ENCODE data around the gene TRAPPC2L.
"Not testable (repeated sequence)": the region's sequence is repeated elsewhere in the genome, so short reads cannot be mapped to it uniquely, and the experiment has no call there.

The TRAPPC2L gene

DNA sequence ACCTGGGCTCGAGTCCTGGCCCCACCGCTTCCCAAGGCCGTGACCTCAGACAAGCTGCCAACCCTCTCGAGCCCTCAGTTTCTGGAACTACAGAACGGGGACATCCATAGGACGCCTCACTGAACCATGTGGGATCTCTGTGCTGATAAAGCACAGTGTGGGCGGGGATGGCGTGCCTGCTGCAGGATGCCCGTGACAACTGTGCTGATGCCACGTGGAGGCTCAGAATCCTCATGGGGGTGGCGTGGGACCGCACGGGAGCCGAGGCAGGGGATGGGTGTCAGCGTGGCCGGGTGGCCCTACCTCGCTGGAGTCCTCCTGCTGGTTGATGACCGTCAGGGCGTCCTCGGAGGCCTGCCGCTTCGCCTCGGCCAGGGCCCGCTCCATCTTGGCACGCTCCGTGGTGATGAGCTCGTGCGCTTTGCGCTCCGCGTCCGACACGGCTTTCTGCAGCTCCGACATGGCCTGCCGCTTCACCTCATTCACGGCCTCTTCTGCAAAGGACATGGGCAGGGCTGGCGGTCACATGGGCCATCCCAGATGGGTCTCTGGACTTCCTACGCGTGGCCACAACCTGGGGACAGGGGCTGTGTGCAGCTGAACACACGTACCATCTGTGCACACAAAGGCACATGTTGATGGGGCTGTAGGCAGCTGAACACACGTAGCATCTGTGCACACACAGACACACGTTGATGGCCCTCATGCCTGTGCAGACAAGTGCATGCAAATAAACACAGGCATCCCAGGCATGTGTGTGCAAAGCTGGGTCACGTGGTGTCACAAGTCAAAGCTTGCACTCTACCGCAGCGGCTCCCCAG is 22.2 kb downstream of the TRAPPC2L start:
- DNase-seq = no peak

DNA sequence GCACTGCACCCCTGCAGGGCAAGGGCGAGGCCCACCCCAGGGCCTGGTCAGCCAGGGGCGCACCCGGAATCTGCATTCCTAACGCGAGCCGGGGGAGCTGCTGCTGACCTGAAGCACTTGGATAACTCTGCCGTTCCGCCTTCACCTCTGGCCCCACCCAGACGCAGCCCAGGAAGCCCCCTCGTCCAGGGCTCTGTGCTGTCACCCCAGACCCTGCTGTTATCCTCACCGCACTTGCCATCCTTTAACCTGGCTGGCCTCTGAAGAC is 22.8 kb downstream of the TRAPPC2L start:
- DNase-seq = no peak

GRCh38 chr16:88880226-88881006 is 23.5 kb downstream of the TRAPPC2L start:
- no peak for DNase-seq

DNA sequence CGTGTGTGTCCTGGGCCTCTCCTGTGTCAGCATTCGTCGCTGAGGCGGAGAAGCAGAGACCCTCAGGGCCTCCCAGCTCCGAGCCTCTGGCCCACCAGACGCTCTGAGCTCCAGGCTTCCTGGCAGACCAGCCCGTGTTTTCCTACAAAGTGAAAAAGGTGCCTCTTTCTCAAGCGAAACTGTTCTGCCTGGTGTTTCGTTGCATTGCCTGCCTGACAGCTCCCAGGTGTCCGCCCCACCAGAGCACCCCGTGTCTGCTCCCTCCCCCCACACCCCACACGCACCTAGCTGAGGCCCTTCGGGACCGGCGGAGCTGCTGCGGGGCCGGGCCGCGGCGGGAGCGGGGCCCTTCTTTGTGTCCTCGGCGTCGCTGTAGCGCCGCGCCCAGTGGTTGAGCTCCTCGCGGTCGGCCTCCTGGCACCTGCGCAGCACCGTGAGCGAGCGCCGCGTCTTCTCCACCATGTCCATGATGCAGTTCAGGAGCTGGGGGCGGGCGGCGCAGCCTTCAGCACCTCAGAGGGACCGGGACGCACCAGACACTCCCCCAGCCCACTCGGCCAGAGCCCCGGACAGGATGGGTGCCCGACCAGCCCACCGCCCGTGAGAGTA is 24.2 kb downstream of the TRAPPC2L start:
- DNase-seq = no peak

- DNase-seq = no peak
These were observed 24.9 kb downstream of the TRAPPC2L start for GRCh38 chr16:88881675-88882357.

DNA sequence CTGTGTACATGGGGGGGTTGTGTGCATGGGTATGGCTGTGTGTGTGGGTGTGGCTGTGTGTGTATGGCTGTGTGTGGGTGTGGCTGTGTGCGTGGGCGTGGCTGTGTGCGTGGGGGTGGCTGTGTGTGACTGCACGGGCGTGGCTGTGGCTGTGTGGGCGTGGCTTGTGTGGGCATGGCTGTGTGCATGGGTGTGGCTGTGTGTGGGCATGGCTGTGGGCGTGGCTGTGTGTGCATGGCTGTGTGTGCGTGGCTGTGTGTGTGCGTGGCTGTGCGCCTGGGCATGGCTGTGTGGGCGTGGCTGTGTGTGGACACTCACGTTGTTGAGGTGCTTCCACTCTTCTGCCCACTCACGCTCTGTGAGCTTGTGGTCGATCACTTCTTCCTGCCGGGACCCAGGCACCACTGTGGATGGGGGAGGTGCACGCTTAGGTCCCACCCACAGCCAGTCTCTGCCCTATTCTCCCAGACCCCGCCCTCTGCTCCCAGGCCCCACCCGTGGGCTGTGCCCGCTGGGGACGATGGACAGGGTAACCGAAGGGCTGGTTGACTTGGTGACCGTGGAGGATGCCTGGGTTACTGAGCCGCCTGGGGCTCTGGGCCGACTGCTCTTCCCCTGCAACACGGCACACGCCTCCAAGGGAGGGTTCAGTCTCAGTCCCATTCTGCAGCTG is 25.6 kb downstream of the TRAPPC2L start:
- DNase-seq = no peak

- no peak for DNase-seq
These were observed 26.4 kb downstream of the TRAPPC2L start for GRCh38 chr16:88883117-88883895.

- DNase-seq = no peak
These were observed 27.0 kb downstream of the TRAPPC2L start for GRCh38 chr16:88883946-88884345.

- DNase-seq = no peak
These were observed 27.8 kb downstream of the TRAPPC2L start for GRCh38 chr16:88884569-88885271.

- DNase-seq = no peak
These were observed 28.9 kb downstream of the TRAPPC2L start for GRCh38 chr16:88885693-88886280.

DNA sequence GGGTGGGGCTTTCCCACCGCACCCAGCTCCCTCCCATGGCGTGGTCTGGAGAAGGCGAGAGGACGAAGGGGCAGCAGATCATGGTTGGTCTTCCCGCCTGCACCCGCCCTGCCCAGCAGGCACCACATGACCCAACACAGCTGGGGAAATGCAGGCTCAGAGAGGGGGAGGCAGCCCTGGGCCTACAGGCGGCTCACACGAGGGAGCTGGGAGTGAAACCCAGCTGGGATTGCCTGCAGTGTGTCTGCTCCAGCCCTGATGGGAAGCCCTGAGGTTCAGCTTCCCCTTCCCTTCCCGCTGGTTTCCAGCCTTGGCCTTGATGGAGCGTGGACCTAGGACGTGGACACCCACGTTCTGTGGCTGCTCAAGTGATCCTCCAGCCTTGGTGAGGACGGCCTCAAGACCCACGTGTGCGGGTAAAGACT is 29.5 kb downstream of the TRAPPC2L start:
- DNase-seq = no peak

- DNase-seq = no peak
These were observed 30.1 kb downstream of the TRAPPC2L start for GRCh38 chr16:88886845-88887521.

GRCh38 chr16:88888057-88888456 is 31.1 kb downstream of the TRAPPC2L start:
- no peak for DNase-seq

DNA sequence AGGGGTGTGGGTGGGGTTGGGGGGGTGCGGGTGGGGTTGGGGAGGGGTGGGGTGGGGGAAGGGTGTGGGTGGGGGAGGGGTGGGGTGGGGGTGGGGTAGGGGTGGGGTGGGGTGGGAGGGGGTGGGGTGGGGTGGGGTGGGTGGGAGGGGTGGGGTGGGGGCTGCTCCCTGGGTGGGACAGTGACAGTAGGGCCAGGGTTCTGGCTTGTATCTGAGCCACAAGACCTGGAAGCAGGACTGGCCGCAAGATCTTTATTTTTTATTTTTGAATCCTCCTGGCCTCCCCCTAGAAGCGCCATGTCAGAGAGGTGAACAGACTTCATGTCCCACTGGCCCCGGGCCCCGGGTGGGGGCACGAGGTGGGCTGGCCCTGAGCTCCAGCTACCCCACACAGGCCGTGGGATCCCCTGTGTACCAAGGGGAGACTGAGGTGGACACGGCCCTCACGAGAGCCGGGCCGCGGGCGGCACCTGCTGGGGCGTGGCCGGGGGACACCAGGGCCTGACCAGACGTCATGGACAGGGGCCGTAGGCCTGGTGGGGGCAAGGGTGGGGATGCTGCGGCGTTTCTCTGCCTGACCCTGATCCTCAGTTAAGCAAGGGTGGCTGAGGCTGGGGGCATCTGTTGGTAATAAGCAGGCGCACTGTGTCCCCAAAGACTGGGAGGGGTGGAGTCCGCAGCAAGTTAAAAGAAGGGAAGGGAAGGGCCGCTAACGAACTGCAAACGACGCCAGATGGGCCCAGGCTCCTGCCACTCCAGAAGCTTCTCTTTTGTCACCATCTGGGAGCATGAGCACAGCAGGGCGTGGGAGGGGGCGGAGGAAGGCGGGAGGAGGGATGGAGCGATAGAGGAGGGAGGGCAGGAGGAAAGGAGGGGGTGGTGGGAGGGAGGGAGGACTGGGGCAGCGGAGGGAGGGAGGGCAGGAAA is 31.8 kb downstream of the TRAPPC2L start:
- no peak for DNase-seq

DNA sequence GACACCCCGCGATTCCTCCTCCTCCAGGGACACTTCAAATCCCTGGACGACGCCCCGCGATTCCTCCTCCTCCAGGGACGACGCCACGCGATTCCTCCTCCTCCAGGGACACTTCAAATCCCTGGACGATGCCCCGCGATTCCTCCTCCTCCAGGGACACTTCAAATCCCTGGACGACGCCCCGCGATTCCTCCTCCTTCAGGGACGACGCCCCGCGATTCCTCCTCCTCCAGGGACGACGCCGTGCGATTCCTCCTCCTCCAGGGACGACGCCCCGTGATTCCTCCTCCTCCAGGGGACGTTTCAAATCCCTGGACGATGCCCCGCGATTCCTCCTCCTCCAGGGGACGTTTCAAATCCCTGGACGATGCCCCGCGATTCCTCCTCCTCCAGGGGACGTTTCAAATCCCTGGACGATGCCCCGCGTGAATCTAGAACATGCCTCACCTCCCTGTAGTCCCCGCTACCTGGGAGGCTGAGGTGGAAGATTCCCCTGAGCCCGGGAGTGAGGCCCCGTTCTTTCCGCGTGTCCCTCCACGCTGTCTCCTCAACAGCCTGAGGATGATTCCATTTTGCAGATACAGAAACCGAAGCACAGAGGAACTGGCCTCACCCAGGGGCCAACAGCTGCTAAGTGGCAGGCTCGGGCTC is 32.9 kb downstream of the TRAPPC2L start:
- not testable (repeated sequence) for DNase-seq

GRCh38 chr16:88891083-88891482 is 34.2 kb downstream of the TRAPPC2L start:
- no peak for DNase-seq

DNA sequence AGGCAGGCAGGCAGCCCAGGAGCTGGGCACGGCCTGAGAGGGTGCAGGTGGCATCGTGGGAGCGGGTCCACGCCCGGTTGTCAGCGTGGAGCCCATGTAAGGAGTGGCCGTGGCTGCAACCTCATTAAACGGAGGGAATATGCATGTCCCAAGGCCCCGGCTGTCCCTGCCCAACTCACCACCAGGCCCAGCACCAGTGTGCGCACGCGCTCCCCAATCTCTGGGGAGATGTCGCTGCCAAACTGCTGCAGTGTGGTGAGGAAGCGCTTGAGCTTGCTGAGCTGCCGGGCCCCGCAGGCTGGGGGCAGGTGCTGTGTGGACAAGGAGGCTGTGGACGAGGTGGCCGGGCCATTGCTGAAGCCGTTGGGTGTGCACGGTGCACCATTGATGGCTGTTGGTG is 35.1 kb downstream of the TRAPPC2L start:
- no peak for DNase-seq

- DNase-seq = no peak
These were observed 36.4 kb downstream of the TRAPPC2L start for GRCh38 chr16:88893127-88893968.
